GM12873 (cell line): Measurements from ENCODE around the gene MGAT2.

Source experiments
- CTCF ChIP-seq: IDR thresholded peaks from 2 replicates; pipeline ENCODE4 v1.5.1; 2012; ENCODE audit warnings: low read depth, mild to moderate bottlenecking, moderate library complexity, low read length, control low read depth; ENCODE audit not compliant: insufficient read depth; ENCODE audit errors: missing control alignments

MGAT2 gene

GRCh38 chr14:49633640-49634546, 13.3 kb downstream of the MGAT2 start:
- TF ChIP-seq CTCF: peak; percentile 83

GRCh38 chr14:49634547-49635334, 14.1 kb downstream of the MGAT2 start, which contains the start of gene DNAAF2:
Gene DNAAF2, minus strand, starts transcription at chr14:49635244. Its CDS starts 95 bp downstream, at chr14:49635149.
- no peak for TF ChIP-seq CTCF

- no peak for TF ChIP-seq CTCF
Observed at GRCh38 chr14:49636866-49637265, 16.3 kb downstream of the MGAT2 start.

- no peak for TF ChIP-seq CTCF
Observed at GRCh38 chr14:49637534-49638078, 17.0 kb downstream of the MGAT2 start.

DNA sequence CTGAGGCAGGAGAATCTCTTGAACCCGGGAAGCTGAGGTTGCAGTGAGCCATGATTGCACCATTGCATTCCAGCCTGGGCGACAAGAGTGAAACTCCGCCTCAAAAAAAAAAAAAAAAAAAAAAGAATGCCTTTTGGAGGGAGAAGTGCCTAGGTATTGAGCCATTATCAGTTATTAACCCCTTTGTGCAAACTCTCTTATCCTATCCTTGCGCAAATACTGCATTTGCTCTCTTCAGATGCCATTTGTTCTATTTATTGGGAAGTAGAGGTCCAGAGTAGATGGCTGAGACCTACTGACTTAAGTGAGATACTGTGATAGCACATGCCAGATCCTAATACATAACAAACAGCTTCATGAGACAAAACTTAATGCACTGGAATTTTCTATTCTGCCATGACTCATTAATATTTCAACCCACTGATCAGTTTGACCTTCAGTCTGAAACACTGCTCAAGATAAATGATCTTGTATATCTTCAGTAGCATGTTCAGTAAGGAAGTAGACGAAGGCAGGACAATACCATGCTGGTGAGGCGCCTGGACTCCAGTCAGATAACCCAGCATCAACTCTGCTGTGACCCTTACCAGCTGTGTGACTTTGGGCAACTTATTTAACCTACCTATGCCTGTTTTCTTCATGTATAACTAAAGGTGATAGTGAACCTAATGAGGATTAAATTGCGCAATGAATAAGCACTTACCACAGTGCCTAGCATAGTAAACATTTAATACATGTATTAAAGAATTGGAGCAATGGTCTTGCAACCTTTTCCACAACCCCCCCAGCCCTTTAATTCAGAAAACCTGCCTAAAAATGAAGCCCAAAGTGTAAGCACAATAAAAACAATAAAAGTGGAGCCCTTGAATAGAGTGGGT, 20.2 kb downstream of the MGAT2 start:
- TF ChIP-seq CTCF: no peak

DNA sequence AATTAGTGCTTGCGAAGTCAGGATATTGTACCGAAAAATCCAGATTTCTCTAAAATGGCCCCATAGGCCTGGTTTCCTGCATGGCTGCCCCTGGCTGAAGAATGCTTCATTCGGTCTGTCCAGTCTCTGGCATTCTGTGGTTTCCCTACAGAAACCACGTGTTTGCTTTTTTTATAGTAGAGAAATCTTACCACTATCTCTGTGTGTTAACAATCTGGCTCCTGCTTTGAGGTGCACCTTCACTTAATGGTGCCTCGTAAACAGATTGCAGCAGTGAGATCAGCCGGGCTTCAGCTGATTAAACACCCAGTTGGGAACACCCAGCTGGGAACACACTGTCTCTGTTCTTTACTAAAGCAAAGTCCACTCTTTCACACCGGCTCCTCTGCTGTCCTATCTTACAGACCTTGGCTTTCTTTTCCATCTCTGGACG, 21.1 kb downstream of the MGAT2 start:
- no peak for TF ChIP-seq CTCF

DNA sequence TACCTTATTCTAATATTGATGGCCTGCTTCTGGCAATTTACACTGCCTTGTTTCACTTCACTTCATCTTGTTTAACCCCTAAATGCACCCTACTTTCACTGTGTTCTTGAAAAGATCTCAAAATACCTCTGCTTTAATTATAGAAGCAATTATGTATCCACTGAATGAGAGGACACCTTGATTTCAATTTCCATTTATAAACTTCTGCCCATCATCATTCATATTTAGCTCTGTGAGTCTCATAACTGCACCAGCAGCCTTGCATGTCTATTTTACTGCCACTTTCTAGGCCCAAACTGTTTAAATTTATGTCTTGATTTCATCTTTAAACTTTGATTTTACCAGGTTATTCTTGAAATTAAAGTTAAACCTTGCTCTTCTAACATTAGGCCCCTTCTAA, 21.6 kb downstream of the MGAT2 start:
- TF ChIP-seq CTCF: no peak
